GM21619 (cell line): Measurements from ENCODE around the gene MTF2.

Experiments used
- ATAC-seq: cut with Tn5 transposase; IDR thresholded peaks from one replicate; pipeline ENCODE4 v1.9.1; 2021; ENCODE audit not compliant: unreplicated experiment

MTF2 gene

DNA sequence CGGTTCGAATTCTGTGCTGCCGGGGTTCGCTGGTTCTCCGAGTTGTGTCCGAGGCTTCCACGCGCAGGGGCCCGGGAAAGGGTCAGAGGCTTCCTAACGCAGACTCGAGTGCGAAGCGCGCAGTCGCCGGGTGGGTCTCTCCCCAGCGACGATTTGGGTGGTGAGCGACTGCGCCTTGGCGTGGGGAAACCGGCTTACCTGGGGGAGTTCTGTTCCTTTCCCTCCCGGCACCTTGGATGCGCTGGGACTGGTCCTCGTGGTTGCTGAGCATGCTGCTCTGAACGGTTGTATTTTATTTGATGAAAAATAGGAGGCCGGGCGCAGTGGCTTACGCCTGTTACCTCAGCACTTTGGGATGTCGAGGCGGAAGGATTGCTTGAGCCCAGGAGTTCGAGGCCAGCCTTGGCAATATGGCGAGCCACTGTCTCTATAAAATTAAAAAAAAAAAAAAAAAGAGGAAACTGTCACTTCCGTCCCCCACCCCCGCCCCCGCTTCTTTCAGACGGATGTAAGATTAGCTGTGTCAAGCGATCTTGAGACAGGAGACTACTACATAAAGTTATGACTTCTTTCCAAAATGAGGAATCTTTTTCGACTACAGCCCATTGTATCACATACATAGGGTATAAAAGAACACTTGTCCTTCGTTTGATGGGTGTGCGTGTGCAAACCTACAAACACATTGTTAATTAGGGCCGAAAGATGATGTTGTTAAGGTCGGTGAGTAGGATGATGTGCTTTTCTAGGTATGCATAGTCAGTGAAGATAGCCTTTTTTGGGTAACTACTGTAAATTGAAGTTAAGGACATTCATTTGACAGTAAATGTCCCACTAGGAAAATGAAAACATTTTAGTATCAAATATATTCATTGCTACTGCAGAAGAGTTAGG, 101.9 kb downstream of the MTF2 start, which contains the start of gene CCDC18:
Gene CCDC18 (plus strand): TSS at position 2 of the 891 bp plus-strand sequence. CDS start 2,638 bp downstream, outside the sequence.
- ATAC-seq, result no peak

GRCh38 chr1:93186667-93187066, 107.6 kb downstream of the MTF2 start:
- no peak for ATAC-seq
